Esophagus squamous epithelium (tissue), 5 donors: ENCODE data around the gene KTI12. TPM values are rescaled to one million over a fixed set of nuclear protein-coding genes. Genes with fewer than 3 reads are reported as not detected.
"Not testable (repeated sequence)": the region's sequence is repeated elsewhere in the genome, so short reads cannot be mapped to it uniquely, and the experiment has no call there.

Source experiments
- DNase-seq: peaks from one replicate; lab custom pipeline; 2025; lab: John Stamatoyannopoulos, UW
- H3K27ac ChIP-seq, 4 donors: fragments of 200-600 bp; sonication (generic); one replicate each; pipeline ENCODE4 v1.5.1; 2016 to 2019; ENCODE audit warnings: mild to moderate bottlenecking in 1 of 4
- H3K27me3 ChIP-seq, 4 donors: fragments of 200-600 bp; sonication (generic); 1 replicate in 3 of 4; 2 replicates in 1 of 4; pipeline versions ENCODE4 v1.5.1 to v1.6.0; 2017 to 2021; ENCODE audit warnings: antibody characterized with exemption in 1 of 4
- H3K36me3 ChIP-seq, 3 donors: fragments of 200-600 bp; sonication (generic); one replicate each; pipeline ENCODE4 v1.5.1; 2016 to 2019
- H3K4me1 ChIP-seq, 3 donors: fragments of 200-600 bp; sonication (generic); one replicate each; pipeline ENCODE4 v1.5.1; 2017 to 2019
- H3K4me3 ChIP-seq, 4 donors: fragments of 200-600 bp; sonication (generic); 1 replicate in 3 of 4; 2 replicates in 1 of 4; pipeline ENCODE4 v1.5.1; 2016 to 2019; ENCODE audit warnings: mild to moderate bottlenecking in 2 of 4, moderate library complexity in 1 of 4
- H3K9me3 ChIP-seq, 3 donors: fragments of 200-600 bp; sonication (generic); one replicate each; pipeline ENCODE4 v1.5.1; 2016 to 2019
- CTCF ChIP-seq, 6 experiments: fragments of 450-650 bp in 4 of 6; fragments of 200-600 bp in 2 of 6; sonication (generic) in 2 of 6; IDR thresholded peaks; one replicate each; pipeline ENCODE4 v1.5.1; 2016 to 2019; ENCODE audit warnings: antibody characterized with exemption in 6 of 6, mild to moderate bottlenecking in 4 of 6, moderate library complexity in 4 of 6
- POLR2A ChIP-seq, 4 donors: fragments of 450-650 bp; IDR thresholded peaks; one replicate each; pipeline ENCODE4 v1.6.1; 2017; ENCODE audit warnings: antibody characterized with exemption in 4 of 4, mild to moderate bottlenecking in 4 of 4, moderate library complexity in 3 of 4
- WGBS, 2 donors: methylation state at CpG; one replicate each; pipeline ENCODE4 v1.1.5; 2018; 5-methylcytosine and 5-hydroxymethylcytosine counted together
- intact Hi-C: fragments of 100-400 bp; cut with DNase I; formaldehyde crosslinking; loops from one replicate; pipeline ENCODE4 v1.15.0; 2022
- total RNA-seq, 4 donors: library from RNA; depleted of rRNA; stranded (reverse); fragments of >200 nt; gene quantifications; one replicate each; pipeline ENCODE4 v1.1.0, GENCODE V29; 2016
- donor health status: DM: yes; HTN: yes; CAD: no.

KTI12 gene
- total RNA-seq, 4 donors from 2014 or later = 4.8 to 8.6 (median 7.7) TPM

DNA sequence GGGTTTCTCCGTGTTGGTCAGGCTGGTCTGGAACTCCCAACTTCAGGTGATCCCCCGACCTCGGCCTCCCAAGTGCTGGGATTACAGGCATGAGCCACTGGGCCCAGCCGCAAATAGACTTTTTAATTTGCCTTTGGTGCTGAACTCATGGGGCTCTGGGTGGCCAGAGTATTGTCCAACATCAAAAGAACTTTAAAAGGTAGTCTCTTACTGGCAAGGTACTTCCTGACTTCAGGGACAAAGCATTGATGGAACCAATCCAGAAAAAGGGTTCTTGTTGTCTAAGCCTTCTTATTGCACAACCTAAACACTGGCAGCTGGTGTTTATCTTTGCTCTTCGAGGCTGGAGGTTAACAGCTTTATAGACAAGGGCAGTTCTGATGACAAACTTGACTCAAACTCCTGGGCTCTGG, 3.8 kb upstream of the KTI12 start:
- no peak for DNase-seq
- no peak for TF ChIP-seq CTCF (IDR thresholded peaks at IDR 0.05)
- TF ChIP-seq POLR2A (IDR thresholded peaks at IDR 0.05) = no peak
- H3K4me3 ChIP-seq = no peak overlapping the region

DNA sequence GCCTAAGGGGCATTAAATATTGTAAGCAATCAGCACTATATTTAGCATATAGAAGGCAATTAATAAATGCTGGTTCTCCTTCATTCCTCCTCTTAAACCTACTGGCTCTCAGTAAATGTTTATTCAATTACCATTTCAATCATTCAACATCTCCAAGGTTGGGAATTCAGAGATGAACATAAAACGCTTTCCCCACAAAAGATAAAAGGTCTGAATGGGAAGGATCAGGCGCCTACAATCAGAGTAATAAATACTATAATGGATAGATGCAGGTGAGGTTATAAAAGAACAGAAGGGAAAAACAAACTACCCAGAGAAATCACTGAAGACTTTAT, 407 bp upstream of the KTI12 start:
- no peak for DNase-seq
- Histone ChIP-seq H3K27ac (peak overlapping the region; percentile 86 to 96 (median 93)), H3K4me3 (peak overlapping the region; percentile 71 to 96 (median 83)), H3K36me3 (peaks cover 0 to 15% (median 0%) of the 10 kb centered on the region in 3 donors), H3K27me3 (no peaks in the 10 kb centered on the region), H3K4me1 (peaks cover 14 to 38% (median 16%) of the 10 kb centered on the region in 3 donors), H3K9me3 (no peaks in the 10 kb centered on the region)
- intact Hi-C loops = no loop called here
- TF ChIP-seq POLR2A (IDR thresholded peaks at IDR 0.05) (no peak), CTCF (IDR thresholded peaks at IDR 0.05) (no peak)
- 95 to 100% methylated on average over 2 of the region's 2 CpGs for WGBS, 2 donors

More for the DNA sequence above, 3.8 kb upstream of the KTI12 start:
- peaks cover 0 to 43% (median 12%) of the 10 kb centered on the region in 3 donors for H3K36me3 ChIP-seq
- 0 to 80% methylated on average over 1 to 4 of the region's 5 CpGs for WGBS, 2 donors
- no peaks in the 10 kb centered on the region for H3K9me3 ChIP-seq
- H3K27me3 ChIP-seq = no peaks in the 10 kb centered on the region
- intact Hi-C loops = no loop called here
- no peak overlapping the region for H3K27ac ChIP-seq
- H3K4me1 ChIP-seq = peaks cover 2 to 13% (median 6%) of the 10 kb centered on the region in 3 donors

- no peak for TF ChIP-seq CTCF (IDR thresholded peaks at IDR 0.05)
- TF ChIP-seq POLR2A (IDR thresholded peaks at IDR 0.05) = no peak
- 0% methylated on average over 8 of the region's 24 CpGs; no CpG with 5 or more reads in 1 of the 2 donors for WGBS, 2 donors
- peak overlapping the region; percentile 71 to 96 (median 83) for H3K4me3 ChIP-seq
- H3K36me3 ChIP-seq = peaks cover 0 to 8% (median 0%) of the 10 kb centered on the region in 3 donors
- no peaks in the 10 kb centered on the region for H3K9me3 ChIP-seq
- no peak for DNase-seq
- peak overlapping the region; percentile 86 to 96 (median 93) for H3K27ac ChIP-seq
- peaks cover 14 to 38% (median 16%) of the 10 kb centered on the region in 3 donors for H3K4me1 ChIP-seq
- intact Hi-C loops = no loop called here
- no peaks in the 10 kb centered on the region for H3K27me3 ChIP-seq
These were observed 852 bp downstream of the KTI12 start for GRCh38 chr1:52032785-52033131.

GRCh38 chr1:52032124-52032784, 1.4 kb downstream of the KTI12 start:
- intact Hi-C loops = no loop called here
- 56 to 74% methylated on average over 2 to 5 of the region's 5 CpGs for WGBS, 2 donors
- no peak for TF ChIP-seq POLR2A (IDR thresholded peaks at IDR 0.05)
- no peak for TF ChIP-seq CTCF (IDR thresholded peaks at IDR 0.05)
- Histone ChIP-seq H3K9me3 (no peaks in the 10 kb centered on the region), H3K36me3 (peaks cover 0 to 11% (median 0%) of the 10 kb centered on the region in 3 donors), H3K27ac (peak overlapping the region in 2 of 4 donors; percentile 92 to 94), H3K4me1 (peaks cover 14 to 38% (median 16%) of the 10 kb centered on the region in 3 donors), H3K27me3 (no peaks in the 10 kb centered on the region), H3K4me3 (peak overlapping the region; percentile 71 to 96 (median 83))
- no peak for DNase-seq

DNA sequence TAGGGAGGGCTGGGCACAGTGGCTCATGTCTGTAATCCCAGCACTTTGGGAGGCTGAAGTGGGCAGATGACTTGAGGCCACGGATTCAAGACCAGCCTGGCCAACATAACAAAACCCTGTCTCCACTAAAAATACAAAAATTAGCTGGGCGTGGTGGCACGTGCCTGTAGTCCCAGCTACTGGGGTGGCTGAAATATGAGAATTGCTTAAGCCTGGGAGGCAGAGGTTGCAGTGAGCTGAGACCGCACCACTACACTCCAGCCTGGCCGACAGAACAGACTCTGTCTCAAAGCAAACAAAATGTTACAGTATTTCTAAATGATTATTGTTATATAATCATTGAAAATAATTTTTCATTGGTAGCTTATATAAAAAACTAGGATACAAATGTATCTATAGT, 4.8 kb downstream of the KTI12 start:
- H3K9me3 ChIP-seq, DNase-seq, H3K4me3 ChIP-seq, H3K27me3 ChIP-seq, intact Hi-C loops, H3K27ac ChIP-seq: not testable (repeated sequence)
- Histone ChIP-seq H3K4me1 (peaks cover 13 to 35% (median 14%) of the 10 kb centered on the region in 3 donors), H3K36me3 (peaks cover 0 to 44% (median 5%) of the 10 kb centered on the region in 3 donors)
- WGBS, 2 donors = 81 to 88% methylated on average over 5 of the region's 5 CpGs
